SK-N-MC (cell line): Measurements from ENCODE around the gene RAB3GAP1.
"Not testable (repeated sequence)": the region's sequence is repeated elsewhere in the genome, so short reads cannot be mapped to it uniquely, and the experiment has no call there.

Source experiments
- DNase-seq: peaks from one replicate; pipeline ENCODE4 v3.0.0-alpha.2; 2011; ENCODE audit warnings: low read depth, low spot score
- H3K27ac ChIP-seq: fragments of 200-600 bp; sonication (generic); 2 replicates; pipeline ENCODE4 v1.5.1; 2016; ENCODE audit warnings: mixed run types
- H3K36me3 ChIP-seq: fragments of 200-600 bp; sonication (generic); 2 replicates; pipeline ENCODE4 v1.6.1; 2017; ENCODE audit warnings: antibody characterized with exemption, low read length, mixed read lengths; ENCODE audit not compliant: insufficient read depth
- H3K4me3 ChIP-seq: fragments of 200-600 bp; sonication (generic); 2 replicates; pipeline ENCODE4 v1.5.1; 2016
- H3K9ac ChIP-seq: fragments of 200-600 bp; sonication (generic); 2 replicates; pipeline ENCODE4 v1.8.0; 2017; ENCODE audit warnings: mixed run types, mixed read lengths; ENCODE audit not compliant: insufficient read length
- H3K9me3 ChIP-seq: fragments of 200-600 bp; sonication (generic); 2 replicates; pipeline ENCODE4 v1.6.1; 2017; ENCODE audit warnings: low read depth, mild to moderate bottlenecking, antibody characterized with exemption, low read length, moderate library complexity, mixed read lengths
- EZH2 ChIP-seq: fragments of 200-600 bp; sonication (generic); IDR thresholded peaks from one replicate; pipeline ENCODE4 v1.6.1; 2017; ENCODE audit warnings: antibody characterized with exemption
- FOXP2 ChIP-seq: optimal IDR thresholded peaks from 2 replicates; pipeline ENCODE3; 2011; ENCODE audit warnings: mild to moderate bottlenecking, moderate library complexity; ENCODE audit not compliant: insufficient read depth; ENCODE audit errors: extremely low read length, control extremely low read depth
- POLR2AphosphoS5 ChIP-seq: IDR thresholded peaks from 2 replicates; pipeline ENCODE4 v1.6.1; 2012; ENCODE audit warnings: mild to moderate bottlenecking, low read depth, low read length, borderline replicate concordance

RAB3GAP1 gene

GRCh38 chr2:135093193-135093592 is 41.1 kb downstream of the RAB3GAP1 start:
- Histone ChIP-seq H3K4me3 (no peak overlapping the region), H3K9me3 (no peaks in the 10 kb centered on the region), H3K9ac (no peak overlapping the region), H3K36me3 (peaks cover 44% of the 10 kb centered on the region), H3K27ac (0 out of 2 replicates have a peak overlapping the region, but pooled peaks have one; percentile 13)
- TF ChIP-seq EZH2 (no peak), POLR2AphosphoS5 (no peak), FOXP2 (no peak)
- DNase-seq = no peak

DNA sequence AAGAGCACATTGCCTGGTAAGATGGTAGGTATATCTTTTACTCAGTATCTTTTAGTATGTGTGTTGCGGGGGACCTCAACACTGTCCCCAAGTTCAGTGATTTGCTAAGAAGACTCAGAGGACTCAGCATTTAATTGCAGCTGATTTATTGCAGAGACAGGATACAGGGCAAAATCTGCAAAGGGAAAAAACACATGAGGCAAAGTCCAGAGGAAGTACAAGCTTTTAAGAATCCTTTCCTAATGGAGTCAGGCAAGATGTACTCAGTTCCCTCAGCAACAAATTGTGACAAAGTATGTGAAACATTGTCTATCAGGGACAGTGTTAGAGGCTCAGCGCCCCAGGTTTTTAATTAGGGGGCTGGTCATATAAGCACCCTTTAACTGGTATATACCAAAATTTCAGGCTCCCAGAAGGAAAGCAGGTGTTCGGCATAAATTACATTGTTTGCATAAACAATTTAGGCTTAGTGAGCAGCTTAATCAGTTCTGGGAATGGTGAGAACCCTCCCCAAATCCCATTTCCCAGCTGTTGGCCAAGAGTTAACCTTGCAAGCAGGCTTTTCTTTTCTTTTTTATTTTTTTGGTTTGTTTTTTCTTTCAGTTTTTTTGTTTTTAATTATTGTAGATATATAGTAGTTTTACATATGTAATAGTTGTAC is 41.7 kb downstream of the RAB3GAP1 start:
- TF ChIP-seq EZH2 (no peak), POLR2AphosphoS5 (no peak), FOXP2 (no peak)
- DNase-seq = no peak

DNA sequence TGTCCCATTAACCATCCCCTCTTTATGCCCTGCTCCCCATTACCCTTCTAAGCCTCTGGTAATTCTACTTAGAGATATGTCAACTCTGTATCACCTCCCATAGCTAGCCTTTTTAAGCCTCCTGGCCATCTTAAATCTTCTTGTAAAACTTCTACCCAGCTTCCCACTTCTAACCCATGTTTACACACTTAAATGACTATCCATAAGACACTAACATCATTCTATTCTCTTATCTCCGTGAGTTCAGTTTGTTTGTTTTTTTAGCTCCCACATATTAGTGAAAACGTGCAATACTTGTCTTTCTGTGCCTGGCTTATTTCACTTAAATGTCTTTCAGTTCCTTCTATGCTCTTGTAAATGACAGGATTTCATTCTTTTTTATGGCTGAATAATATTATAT is 42.4 kb downstream of the RAB3GAP1 start:
- no peak overlapping the region for H3K27ac ChIP-seq
- peaks cover 41% of the 10 kb centered on the region for H3K36me3 ChIP-seq
- H3K4me3 ChIP-seq = no peak overlapping the region
- H3K9me3 ChIP-seq = no peaks in the 10 kb centered on the region
- H3K9ac ChIP-seq = no peak overlapping the region
- no peak for DNase-seq
- no peak for TF ChIP-seq POLR2AphosphoS5
- no peak for TF ChIP-seq EZH2
- TF ChIP-seq FOXP2 = no peak

More for the DNA sequence above, 41.7 kb downstream of the RAB3GAP1 start:
- no peak overlapping the region for H3K4me3 ChIP-seq
- 0 out of 2 replicates have a peak overlapping the region, but pooled peaks have one; percentile 13 for H3K27ac ChIP-seq
- no peak overlapping the region for H3K9ac ChIP-seq
- H3K36me3 ChIP-seq = peaks cover 44% of the 10 kb centered on the region
- H3K9me3 ChIP-seq = no peaks in the 10 kb centered on the region

DNA sequence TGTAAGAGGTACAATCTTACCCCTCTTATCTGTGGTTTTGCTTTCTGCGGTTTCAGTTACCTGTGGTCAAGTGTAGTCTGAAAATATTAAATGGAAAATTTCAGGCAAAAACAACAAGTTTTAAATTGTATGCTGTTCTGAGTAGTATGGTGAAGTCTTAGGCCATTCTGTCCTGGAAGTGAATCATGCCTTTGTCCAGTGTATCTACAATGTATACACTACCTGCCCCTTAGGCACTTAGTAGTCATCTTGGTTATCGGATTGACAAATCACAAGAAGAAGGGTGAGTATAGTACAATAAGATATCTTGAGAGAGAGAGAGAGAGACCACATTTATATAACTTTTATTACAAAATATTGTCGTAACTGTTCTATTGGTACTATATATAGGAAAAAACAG is 43.5 kb downstream of the RAB3GAP1 start:
- no peak for DNase-seq
- Histone ChIP-seq H3K9ac (no peak overlapping the region), H3K36me3 (peaks cover 37% of the 10 kb centered on the region), H3K9me3 (no peaks in the 10 kb centered on the region), H3K4me3 (no peak overlapping the region), H3K27ac (no peak overlapping the region)
- TF ChIP-seq EZH2 (no peak), POLR2AphosphoS5 (no peak), FOXP2 (no peak)

DNA sequence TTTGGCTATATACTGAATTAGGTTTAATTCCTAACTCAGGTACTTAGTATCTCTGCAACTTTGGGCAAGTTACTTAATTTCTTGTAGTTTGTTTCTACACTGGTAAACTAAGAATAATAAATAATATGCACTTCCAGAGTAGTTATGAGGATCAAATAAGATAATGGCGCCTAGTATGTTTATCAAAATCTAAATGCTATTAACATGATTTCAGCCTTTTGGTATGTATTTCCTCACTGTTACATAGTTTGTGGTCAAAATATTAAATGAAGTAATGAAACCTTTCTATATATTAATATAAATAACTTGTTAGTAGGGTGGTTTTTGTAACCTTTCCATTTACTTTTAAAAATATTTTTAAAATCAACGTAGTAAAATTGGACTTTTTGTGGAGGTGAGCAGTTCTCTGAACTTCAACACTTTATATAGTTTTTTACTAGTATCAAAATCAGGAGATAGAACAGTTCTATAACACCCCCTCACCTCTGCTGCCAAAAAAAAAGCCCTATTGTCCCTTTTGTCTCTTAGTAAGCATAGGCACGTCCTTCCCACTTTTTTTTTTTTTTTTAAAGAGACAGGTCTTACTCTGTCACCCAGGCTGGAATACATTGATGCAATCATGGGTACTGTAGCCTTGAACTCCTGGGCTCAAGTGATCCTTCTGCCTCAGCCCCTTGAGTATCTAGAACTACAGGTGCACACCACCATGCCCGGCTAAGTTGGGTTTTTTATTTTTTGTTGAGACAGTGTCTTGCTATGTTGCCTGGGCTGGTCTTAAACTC is 44.8 kb downstream of the RAB3GAP1 start:
- DNase-seq = no peak
- Histone ChIP-seq H3K9ac (no peak overlapping the region), H3K9me3 (no peaks in the 10 kb centered on the region), H3K4me3 (no peak overlapping the region), H3K27ac (no peak overlapping the region), H3K36me3 (peaks cover 39% of the 10 kb centered on the region)
- TF ChIP-seq POLR2AphosphoS5 = no peak
- no peak for TF ChIP-seq FOXP2
- TF ChIP-seq EZH2 = no peak

GRCh38 chr2:135097532-135098231 is 45.6 kb downstream of the RAB3GAP1 start:
- no peak for DNase-seq
- Histone ChIP-seq H3K36me3 (peaks cover 46% of the 10 kb centered on the region), H3K9ac (no peak overlapping the region), H3K27ac (no peak overlapping the region), H3K4me3 (no peak overlapping the region), H3K9me3 (no peaks in the 10 kb centered on the region)
- TF ChIP-seq POLR2AphosphoS5 (no peak), FOXP2 (no peak), EZH2 (no peak)

DNA sequence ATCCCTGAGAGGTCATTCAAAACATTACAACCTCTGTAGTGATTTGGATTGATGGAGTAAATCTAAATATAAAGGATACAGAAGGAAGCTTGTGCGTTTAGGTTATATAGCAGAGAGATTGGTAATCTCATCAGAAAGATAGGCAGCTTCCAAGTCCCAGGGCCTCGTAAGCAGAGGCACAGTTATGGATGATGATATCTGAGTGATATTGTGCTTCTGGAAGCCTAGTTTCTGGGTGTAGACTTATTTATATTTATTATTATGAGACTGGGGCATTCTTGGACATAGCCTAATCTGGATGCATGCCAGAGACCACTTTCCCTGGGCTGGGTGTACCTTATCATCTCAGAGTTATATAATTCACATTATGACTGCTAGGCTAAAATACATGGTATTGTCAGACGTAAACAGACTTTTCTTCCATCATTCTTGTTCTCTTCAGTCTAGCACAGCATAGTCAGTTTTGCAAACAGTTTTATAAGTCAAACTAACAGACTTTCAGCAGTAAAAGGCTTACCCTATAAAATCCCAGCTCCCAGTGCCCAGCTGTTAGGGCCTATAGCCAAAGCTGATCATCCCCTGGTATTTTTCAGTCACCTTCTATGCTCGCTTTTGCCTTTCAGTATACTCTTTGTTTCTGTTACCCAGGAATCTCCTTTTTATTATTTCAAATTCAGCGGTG is 47.9 kb downstream of the RAB3GAP1 start:
- H3K27ac ChIP-seq = no peak overlapping the region
- no peak overlapping the region for H3K4me3 ChIP-seq
- H3K9me3 ChIP-seq = no peaks in the 10 kb centered on the region
- TF ChIP-seq FOXP2 (no peak), EZH2 (no peak), POLR2AphosphoS5 (no peak)
- H3K9ac ChIP-seq = no peak overlapping the region
- DNase-seq = no peak
- peaks cover 36% of the 10 kb centered on the region for H3K36me3 ChIP-seq

GRCh38 chr2:135103843-135104242 is 51.8 kb downstream of the RAB3GAP1 start:
- DNase-seq = no peak

DNA sequence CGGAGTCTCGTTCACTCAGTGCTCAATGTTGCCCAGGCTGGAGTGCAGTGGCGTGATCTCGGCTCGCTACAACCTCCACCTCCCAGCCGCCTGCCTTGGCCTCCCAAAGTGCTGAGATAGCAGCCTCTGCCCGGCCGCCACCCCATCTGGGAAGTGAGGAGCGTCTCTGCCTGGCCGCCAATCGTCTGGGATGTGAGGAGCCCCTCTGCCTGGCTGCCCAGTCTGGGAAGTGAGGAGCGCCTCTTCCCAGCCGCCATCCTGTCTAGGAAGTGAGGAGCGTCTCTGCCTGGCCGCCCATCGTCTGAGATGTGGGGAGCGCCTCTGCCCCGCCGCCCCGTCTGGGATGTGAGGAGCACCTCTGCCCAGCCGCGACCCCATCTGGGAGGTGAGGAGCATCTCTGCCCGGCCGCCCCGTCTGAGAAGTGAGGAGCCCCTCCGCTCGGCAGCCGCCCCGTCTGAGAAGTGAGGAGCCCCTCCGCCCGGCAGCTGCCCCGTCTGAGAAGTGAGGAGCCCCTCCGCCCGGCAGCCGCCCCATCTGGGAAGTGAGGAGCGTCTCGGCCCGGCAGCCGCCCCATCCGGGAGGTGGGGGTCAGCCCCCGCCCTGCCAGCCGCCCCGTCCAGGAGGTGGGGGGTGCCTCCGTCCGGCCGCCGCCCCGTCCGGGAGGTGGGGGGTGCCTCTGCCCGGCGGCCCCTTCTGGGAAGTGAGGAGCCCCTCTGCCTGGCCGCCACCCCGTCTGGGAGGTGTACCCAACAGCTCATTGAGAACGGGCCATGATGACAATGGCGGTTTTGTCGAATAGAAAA is 53.6 kb downstream of the RAB3GAP1 start:
- DNase-seq = not testable (repeated sequence)

More at GRCh38 chr2:135103843-135104242, 51.8 kb downstream of the RAB3GAP1 start:
- TF ChIP-seq EZH2 = no peak
- Histone ChIP-seq H3K36me3 (peaks cover 23% of the 10 kb centered on the region), H3K4me3 (no peak overlapping the region), H3K27ac (no peak overlapping the region), H3K9ac (no peak overlapping the region), H3K9me3 (no peaks in the 10 kb centered on the region)

More for the DNA sequence above, 53.6 kb downstream of the RAB3GAP1 start:
- not testable (repeated sequence) for H3K9me3 ChIP-seq, H3K27ac ChIP-seq, H3K9ac ChIP-seq, H3K4me3 ChIP-seq
- peaks cover 23% of the 10 kb centered on the region for H3K36me3 ChIP-seq
